ENCODE data around the gene GPR17.

DNA sequence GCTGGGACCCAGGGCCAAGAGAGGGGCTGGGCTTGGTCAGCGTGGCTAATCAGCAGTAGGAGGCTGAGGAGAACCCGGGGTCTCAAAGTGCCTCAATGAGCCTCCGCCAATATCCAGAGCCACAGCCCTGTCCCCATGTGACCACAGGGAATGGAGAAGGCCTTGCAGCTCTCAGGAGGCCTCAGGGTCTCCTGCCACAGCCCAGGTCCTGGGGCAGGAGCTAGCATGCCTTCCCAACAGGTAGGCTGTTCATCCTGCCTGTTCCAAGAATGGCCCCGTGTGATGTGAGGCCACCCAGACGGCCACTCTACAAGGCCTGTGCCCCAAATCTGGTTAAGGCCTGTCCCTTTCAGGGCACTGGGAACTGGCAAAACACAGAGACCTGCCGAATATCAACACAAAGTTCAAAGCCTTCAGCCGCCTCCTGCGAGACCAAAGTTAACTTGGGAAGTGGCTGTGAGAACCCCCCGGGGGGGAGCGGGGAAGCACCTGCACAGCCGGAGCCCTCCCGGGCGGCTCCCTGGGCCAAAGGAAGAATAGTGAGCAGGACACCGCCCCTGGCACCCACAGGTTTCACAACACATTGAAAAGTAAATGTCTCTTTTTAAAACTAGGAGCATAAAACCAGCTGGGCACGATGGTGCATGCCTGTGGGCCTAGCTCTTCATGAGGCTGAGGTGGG lies 33.9 kb downstream of the GPR17 start:
- TF ChIP-seq, protein P1, sequence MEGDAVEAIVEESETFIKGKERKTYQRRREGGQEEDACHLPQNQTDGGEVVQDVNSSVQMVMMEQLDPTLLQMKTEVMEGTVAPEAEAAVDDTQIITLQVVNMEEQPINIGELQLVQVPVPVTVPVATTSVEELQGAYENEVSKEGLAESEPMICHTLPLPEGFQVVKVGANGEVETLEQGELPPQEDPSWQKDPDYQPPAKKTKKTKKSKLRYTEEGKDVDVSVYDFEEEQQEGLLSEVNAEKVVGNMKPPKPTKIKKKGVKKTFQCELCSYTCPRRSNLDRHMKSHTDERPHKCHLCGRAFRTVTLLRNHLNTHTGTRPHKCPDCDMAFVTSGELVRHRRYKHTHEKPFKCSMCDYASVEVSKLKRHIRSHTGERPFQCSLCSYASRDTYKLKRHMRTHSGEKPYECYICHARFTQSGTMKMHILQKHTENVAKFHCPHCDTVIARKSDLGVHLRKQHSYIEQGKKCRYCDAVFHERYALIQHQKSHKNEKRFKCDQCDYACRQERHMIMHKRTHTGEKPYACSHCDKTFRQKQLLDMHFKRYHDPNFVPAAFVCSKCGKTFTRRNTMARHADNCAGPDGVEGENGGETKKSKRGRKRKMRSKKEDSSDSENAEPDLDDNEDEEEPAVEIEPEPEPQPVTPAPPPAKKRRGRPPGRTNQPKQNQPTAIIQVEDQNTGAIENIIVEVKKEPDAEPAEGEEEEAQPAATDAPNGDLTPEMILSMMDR (IDR thresholded peaks at IDR 0.05), result no peak
- no peak for TF ChIP-seq POLR2A (IDR thresholded peaks at IDR 0.05)

Measured in thyroid gland (tissue), 4 donors.